GM18505 (cell line): ENCODE results near the gene KRTAP29-1.
"Not testable (repeated sequence)": the region's sequence is repeated elsewhere in the genome, so short reads cannot be mapped to it uniquely, and the experiment has no call there.

Experiments used
- ATAC-seq: cut with Tn5 transposase; IDR thresholded peaks from one replicate; pipeline ENCODE4 v1.9.1; 2021; ENCODE audit not compliant: unreplicated experiment
- POLR2A ChIP-seq: IDR thresholded peaks from 4 replicates; pipeline ENCODE4 v1.6.1; 2011; ENCODE audit warnings: borderline replicate concordance; ENCODE audit not compliant: insufficient read depth, insufficient read length; ENCODE audit errors: extremely low read depth

KRTAP29-1 gene

GRCh38 chr17:41302981-41303380 is 330 bp upstream of the KRTAP29-1 start:
- ATAC-seq, result no peak
- no peak for TF ChIP-seq POLR2A

GRCh38 chr17:41301204-41301790 is 1.4 kb downstream of the KRTAP29-1 start:
- no peak for ATAC-seq
- no peak for TF ChIP-seq POLR2A

- no peak for TF ChIP-seq POLR2A
- ATAC-seq, result no peak
These were observed 4.1 kb downstream of the KRTAP29-1 start for GRCh38 chr17:41298458-41299135.

- no peak for TF ChIP-seq POLR2A
These were observed 5.8 kb downstream of the KRTAP29-1 start for GRCh38 chr17:41296846-41297245.

GRCh38 chr17:41294016-41294415 is 8.6 kb downstream of the KRTAP29-1 start:
- no peak for ATAC-seq
- TF ChIP-seq POLR2A, result no peak

More at GRCh38 chr17:41296846-41297245, 5.8 kb downstream of the KRTAP29-1 start:
- no peak for ATAC-seq

- no peak for ATAC-seq
- no peak for TF ChIP-seq POLR2A
These were observed 15.6 kb downstream of the KRTAP29-1 start for GRCh38 chr17:41287050-41287449.

GRCh38 chr17:41284546-41284945 is 18.1 kb downstream of the KRTAP29-1 start:
- TF ChIP-seq POLR2A, result no peak
- no peak for ATAC-seq

- no peak for ATAC-seq
- no peak for TF ChIP-seq POLR2A
These were observed 18.6 kb downstream of the KRTAP29-1 start for GRCh38 chr17:41284043-41284442.

GRCh38 chr17:41278176-41278955 is 24.3 kb downstream of the KRTAP29-1 start:
- no peak for ATAC-seq
- no peak for TF ChIP-seq POLR2A

- ATAC-seq, result not testable (repeated sequence)
These were observed 26.9 kb downstream of the KRTAP29-1 start, which contains the start of gene KRTAP9-7 for GRCh38 chr17:41275648-41276190. KRTAP9-7 (plus strand) TSS chr17:41275698; CDS start chr17:41275698, 0 bp downstream.

- no peak for ATAC-seq
- TF ChIP-seq POLR2A, result no peak
These were observed 30.8 kb downstream of the KRTAP29-1 start for GRCh38 chr17:41271858-41272257.

- ATAC-seq, result not testable (repeated sequence)
These were observed 31.3 kb downstream of the KRTAP29-1 start for GRCh38 chr17:41271323-41271722.

GRCh38 chr17:41267711-41268110 is 34.9 kb downstream of the KRTAP29-1 start:
- ATAC-seq, result no peak

GRCh38 chr17:41265078-41265477 is 37.6 kb downstream of the KRTAP29-1 start, which contains the start of gene KRTAP9-6:
KRTAP9-6 (plus strand) TSS chr17:41265378; CDS start chr17:41265378, 0 bp downstream.
- ATAC-seq, result no peak

More at GRCh38 chr17:41267711-41268110, 34.9 kb downstream of the KRTAP29-1 start:
- no peak for TF ChIP-seq POLR2A

GRCh38 chr17:41264599-41264998 is 38.1 kb downstream of the KRTAP29-1 start:
- no peak for ATAC-seq
- TF ChIP-seq POLR2A, result no peak

More at GRCh38 chr17:41265078-41265477, 37.6 kb downstream of the KRTAP29-1 start, which contains the start of gene KRTAP9-6:
- no peak for TF ChIP-seq POLR2A
